HepG2 (cell line): ENCODE measurements around the gene PKD1L1. TPM values are rescaled to one million over a fixed set of nuclear protein-coding genes. Genes with fewer than 3 reads are reported as not detected.

Source experiments
- ATAD3A ChIP-seq: sonication (generic); formaldehyde crosslinking; IDR thresholded peaks from 2 replicates; pipeline ENCODE4 v1.4.0; 2020; ENCODE audit warnings: missing genetic modification reagents
- IRF1 ChIP-seq: sonication (generic); formaldehyde crosslinking; IDR thresholded peaks from 2 replicates; pipeline ENCODE4 v1.4.0; 2020; ENCODE audit warnings: low read depth, mild to moderate bottlenecking, missing genetic modification reagents
- KIAA2018 ChIP-seq: sonication (generic); formaldehyde crosslinking; IDR thresholded peaks from 2 replicates; pipeline ENCODE4 v1.5.0; 2020; ENCODE audit warnings: mild to moderate bottlenecking, missing genetic modification reagents, borderline replicate concordance
- MEIS2 ChIP-seq: sonication (generic); formaldehyde crosslinking; IDR thresholded peaks from 2 replicates; pipeline ENCODE4 v1.9.0; 2021; ENCODE audit warnings: mild to moderate bottlenecking, missing genetic modification reagents
- MTF1 ChIP-seq: sonication (generic); formaldehyde crosslinking; IDR thresholded peaks from 2 replicates; pipeline ENCODE4 v1.5.0; 2020; ENCODE audit warnings: missing genetic modification reagents
- ZBTB21 ChIP-seq: sonication (generic); formaldehyde crosslinking; IDR thresholded peaks from 2 replicates; pipeline ENCODE4 v1.4.0; 2020; ENCODE audit warnings: missing genetic modification reagents
- ZBTB33 ChIP-seq: sonication (generic); formaldehyde crosslinking; IDR thresholded peaks from 2 replicates; pipeline ENCODE4 v1.4.0; 2020; ENCODE audit warnings: missing genetic modification reagents
- ZKSCAN5 ChIP-seq: sonication (generic); formaldehyde crosslinking; IDR thresholded peaks from 2 replicates; pipeline ENCODE4 v1.5.1; 2020; ENCODE audit warnings: mild to moderate bottlenecking, missing genetic modification reagents
- ZNF615 ChIP-seq: sonication (generic); formaldehyde crosslinking; IDR thresholded peaks from 2 replicates; pipeline ENCODE4 v1.5.0; 2020; ENCODE audit warnings: mild to moderate bottlenecking, missing genetic modification reagents, borderline replicate concordance
- polyA plus RNA-seq, 8 experiments: library from polyadenylated mRNA; depleted of rRNA in 3 of 8; stranded (reverse) in 7 of 8; unstranded in 1 of 8; fragments of >200 nt; fragmentation: Illumina TruSeq in 4 of 8; extraction: Trizol in 4 of 8; gene quantifications; 2 replicates each; pipeline versions ENCODE4 v1.2.1 to v1.2.3, GENCODE V29; 2011 to 2016; ENCODE audit warnings: low read depth in 4 of 8, missing spikeins in 1 of 8, mixed read lengths in 1 of 8; ENCODE audit not compliant: insufficient read depth in 1 of 8
- total RNA-seq, 5 experiments: library from RNA; depleted of rRNA; stranded (reverse); fragments of >200 nt; fragmentation: Illumina TruSeq; extraction: Trizol; gene quantifications; 2 replicates each; pipeline ENCODE4 v1.2.3, GENCODE V29; 2016; ENCODE audit warnings: low read depth in 1 of 5
- TF ChIP-seq, protein P1 (sequence below): sonication (generic); formaldehyde crosslinking; IDR thresholded peaks from 2 replicates; pipeline ENCODE4 v1.5.1; 2020; ENCODE audit warnings: mild to moderate bottlenecking, missing genetic modification reagents, borderline replicate concordance
- TF ChIP-seq, protein P2 (sequence below): sonication (generic); formaldehyde crosslinking; IDR thresholded peaks from 2 replicates; pipeline ENCODE4 v1.9.0; 2021; ENCODE audit warnings: missing genetic modification reagents, borderline replicate concordance
- TF ChIP-seq, protein P3 (sequence below): sonication (generic); formaldehyde crosslinking; conservative IDR thresholded peaks from 2 replicates; pipeline ENCODE4 v1.8.0; 2022; ENCODE audit warnings: mild to moderate bottlenecking, moderate library complexity, missing genetic modification reagents

PKD1L1 gene
- total and polyA plus RNA-seq, 2 of the 13 experiments (the other 11 are each of a cell fraction or from before 2014, with no cell fraction given): 0.01 TPM; not detected in 1

DNA sequence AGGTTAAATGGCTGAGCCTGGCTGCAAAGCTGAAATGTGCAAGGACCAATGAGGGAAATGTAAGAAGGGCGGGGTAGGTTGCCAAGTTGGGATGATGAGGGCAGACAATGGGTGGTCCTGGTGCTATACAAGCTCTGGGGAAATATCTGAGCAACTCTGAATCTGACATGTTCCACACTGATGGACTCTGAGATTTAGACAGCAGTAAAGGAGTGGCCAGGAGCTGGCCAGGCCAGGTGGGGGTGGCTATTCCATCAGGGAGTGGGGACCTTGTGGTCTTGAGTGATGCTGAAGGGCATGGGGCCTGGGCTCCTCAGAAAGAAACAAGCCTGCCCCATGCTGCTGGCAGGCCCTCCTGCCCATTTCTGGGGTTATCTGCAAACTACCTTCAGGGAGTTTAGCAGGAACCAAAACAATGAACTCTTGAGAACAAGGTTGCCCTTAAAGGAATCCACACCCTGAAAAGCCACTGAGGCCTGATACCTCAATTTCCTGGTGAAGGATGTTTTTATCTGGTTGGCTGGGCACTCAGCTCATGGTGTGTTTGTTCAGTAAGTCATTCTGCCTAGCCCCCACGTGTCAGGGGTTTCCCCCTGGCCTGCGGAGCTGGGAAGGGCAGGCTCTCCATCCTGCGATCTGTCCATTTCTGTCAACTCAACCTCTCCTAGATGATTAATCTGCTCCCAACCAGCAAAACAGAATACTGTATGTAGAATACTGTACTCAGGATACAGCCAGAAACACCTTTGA, 223.1 kb downstream of the PKD1L1 start (continued):
- TF ChIP-seq, protein P1, sequence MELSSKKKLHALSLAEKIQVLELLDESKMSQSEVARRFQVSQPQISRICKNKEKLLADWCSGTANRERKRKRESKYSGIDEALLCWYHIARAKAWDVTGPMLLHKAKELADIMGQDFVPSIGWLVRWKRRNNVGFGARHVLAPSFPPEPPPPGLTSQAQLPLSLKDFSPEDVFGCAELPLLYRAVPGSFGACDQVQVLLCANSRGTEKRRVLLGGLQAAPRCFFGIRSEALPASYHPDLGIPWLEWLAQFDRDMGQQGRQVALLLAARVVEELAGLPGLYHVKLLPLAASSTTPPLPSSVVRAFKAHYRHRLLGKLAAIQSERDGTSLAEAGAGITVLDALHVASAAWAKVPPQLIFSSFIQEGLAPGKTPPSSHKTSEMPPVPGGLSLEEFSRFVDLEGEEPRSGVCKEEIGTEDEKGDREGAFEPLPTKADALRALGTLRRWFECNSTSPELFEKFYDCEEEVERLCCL (CRISPR knock-in tag): no peak
- no peak for TF ChIP-seq IRF1
- TF ChIP-seq ATAD3A (CRISPR knock-in tag): no peak
- TF ChIP-seq ZBTB21 (CRISPR knock-in tag): no peak
- no peak for TF ChIP-seq ZNF615 (CRISPR knock-in tag)
- TF ChIP-seq, protein P2, sequence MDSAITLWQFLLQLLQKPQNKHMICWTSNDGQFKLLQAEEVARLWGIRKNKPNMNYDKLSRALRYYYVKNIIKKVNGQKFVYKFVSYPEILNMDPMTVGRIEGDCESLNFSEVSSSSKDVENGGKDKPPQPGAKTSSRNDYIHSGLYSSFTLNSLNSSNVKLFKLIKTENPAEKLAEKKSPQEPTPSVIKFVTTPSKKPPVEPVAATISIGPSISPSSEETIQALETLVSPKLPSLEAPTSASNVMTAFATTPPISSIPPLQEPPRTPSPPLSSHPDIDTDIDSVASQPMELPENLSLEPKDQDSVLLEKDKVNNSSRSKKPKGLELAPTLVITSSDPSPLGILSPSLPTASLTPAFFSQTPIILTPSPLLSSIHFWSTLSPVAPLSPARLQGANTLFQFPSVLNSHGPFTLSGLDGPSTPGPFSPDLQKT (CRISPR knock-in tag): no peak
- no peak for TF ChIP-seq MTF1 (CRISPR knock-in tag)
- no peak for TF ChIP-seq ZBTB33 (CRISPR knock-in tag)
- no peak for TF ChIP-seq KIAA2018 (CRISPR knock-in tag)
- TF ChIP-seq MEIS2 (CRISPR knock-in tag): peak; percentile 52; the same call in 1 of the 2 replicates
- TF ChIP-seq, protein P3, sequence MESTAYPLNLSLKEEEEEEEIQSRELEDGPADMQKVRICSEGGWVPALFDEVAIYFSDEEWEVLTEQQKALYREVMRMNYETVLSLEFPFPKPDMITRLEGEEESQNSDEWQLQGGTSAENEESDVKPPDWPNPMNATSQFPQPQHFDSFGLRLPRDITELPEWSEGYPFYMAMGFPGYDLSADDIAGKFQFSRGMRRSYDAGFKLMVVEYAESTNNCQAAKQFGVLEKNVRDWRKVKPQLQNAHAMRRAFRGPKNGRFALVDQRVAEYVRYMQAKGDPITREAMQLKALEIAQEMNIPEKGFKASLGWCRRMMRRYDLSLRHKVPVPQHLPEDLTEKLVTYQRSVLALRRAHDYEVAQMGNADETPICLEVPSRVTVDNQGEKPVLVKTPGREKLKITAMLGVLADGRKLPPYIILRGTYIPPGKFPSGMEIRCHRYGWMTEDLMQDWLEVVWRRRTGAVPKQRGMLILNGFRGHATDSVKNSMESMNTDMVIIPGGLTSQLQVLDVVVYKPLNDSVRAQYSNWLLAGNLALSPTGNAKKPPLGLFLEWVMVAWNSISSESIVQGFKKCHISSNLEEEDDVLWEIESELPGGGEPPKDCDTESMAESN: no peak
- no peak for TF ChIP-seq ZKSCAN5 (CRISPR knock-in tag)
